GM13976 (cell line): Measurements from ENCODE around the gene CACNB4.

Source experiments
- DNase-seq: peaks from one replicate; pipeline ENCODE4 v3.0.0; 2012; ENCODE audit warnings: low spot score
- in situ Hi-C: fragments of 300-500 bp; cut with MboI; formaldehyde crosslinking; loops from one replicate; pipeline ENCODE4 v1.12.0; 2022; ENCODE audit warnings: low sequenced_read_pairs, mixed read lengths, inconsistent platforms; ENCODE audit not compliant: unreplicated experiment
- TF ChIP-seq, protein P1 (sequence below): IDR thresholded peaks from 2 replicates; pipeline ENCODE4 v1.5.1; 2012; ENCODE audit warnings: borderline replicate concordance, mild to moderate bottlenecking; ENCODE audit not compliant: insufficient read depth; ENCODE audit errors: extremely low read depth, missing control alignments, control extremely low read depth

CACNB4 gene

GRCh38 chr2:151984424-151985083, 114.3 kb downstream of the CACNB4 start:
- DNase-seq: no peak
- TF ChIP-seq, protein P1, sequence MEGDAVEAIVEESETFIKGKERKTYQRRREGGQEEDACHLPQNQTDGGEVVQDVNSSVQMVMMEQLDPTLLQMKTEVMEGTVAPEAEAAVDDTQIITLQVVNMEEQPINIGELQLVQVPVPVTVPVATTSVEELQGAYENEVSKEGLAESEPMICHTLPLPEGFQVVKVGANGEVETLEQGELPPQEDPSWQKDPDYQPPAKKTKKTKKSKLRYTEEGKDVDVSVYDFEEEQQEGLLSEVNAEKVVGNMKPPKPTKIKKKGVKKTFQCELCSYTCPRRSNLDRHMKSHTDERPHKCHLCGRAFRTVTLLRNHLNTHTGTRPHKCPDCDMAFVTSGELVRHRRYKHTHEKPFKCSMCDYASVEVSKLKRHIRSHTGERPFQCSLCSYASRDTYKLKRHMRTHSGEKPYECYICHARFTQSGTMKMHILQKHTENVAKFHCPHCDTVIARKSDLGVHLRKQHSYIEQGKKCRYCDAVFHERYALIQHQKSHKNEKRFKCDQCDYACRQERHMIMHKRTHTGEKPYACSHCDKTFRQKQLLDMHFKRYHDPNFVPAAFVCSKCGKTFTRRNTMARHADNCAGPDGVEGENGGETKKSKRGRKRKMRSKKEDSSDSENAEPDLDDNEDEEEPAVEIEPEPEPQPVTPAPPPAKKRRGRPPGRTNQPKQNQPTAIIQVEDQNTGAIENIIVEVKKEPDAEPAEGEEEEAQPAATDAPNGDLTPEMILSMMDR: no peak
- in situ Hi-C loops: no loop called here

- DNase-seq: no peak
These were observed 115.6 kb downstream of the CACNB4 start for GRCh38 chr2:151983221-151983620.

GRCh38 chr2:151981886-151982285, 117.0 kb downstream of the CACNB4 start:
- in situ Hi-C loops: no loop called here
- TF ChIP-seq, protein P1: no peak
- DNase-seq: no peak

More at GRCh38 chr2:151983221-151983620, 115.6 kb downstream of the CACNB4 start:
- TF ChIP-seq, protein P1: no peak
- in situ Hi-C loops: no loop called here

DNA sequence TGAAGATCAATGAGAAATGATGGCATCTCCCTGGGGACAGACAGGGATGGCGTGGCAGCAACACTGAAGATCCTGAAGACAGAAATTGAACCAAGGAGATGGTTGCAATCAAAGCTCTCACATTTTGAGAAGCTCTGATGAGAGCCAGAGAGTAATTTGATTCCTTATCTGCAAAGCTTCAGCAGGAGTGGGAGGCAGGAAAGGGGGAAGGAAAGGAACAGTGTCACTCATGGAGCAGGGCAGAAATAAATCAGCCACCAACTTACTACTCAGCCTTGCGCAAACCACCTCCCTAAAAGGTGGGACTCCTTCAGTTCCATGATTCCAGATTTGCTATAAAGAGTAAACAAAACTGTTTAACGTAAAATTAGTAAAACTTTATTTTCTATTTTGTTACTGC, 119.2 kb downstream of the CACNB4 start:
- TF ChIP-seq, protein P1: no peak
- no peak for DNase-seq
- in situ Hi-C loops: no loop called here

DNA sequence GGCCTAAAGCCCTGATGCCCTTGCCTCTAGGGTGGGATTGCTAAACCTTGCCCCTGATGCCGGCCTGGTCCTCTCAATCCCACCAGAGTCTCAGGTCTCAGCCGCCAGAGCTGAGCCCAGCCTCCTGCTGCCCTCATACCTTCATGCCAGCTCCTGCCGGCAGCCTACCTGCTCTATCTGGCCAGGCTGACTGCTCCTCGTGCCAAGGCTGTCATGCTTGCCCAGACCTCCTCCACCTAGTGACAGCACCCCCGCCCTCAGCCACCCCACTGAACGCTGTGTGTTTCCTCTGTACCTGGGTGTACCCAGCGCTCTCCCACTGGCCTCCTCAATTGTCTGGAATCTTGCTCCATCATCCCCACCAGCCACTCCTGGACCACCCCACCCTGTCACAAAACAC, 120.1 kb downstream of the CACNB4 start:
- no peak for DNase-seq
- TF ChIP-seq, protein P1: no peak
- in situ Hi-C loops: no loop called here

DNA sequence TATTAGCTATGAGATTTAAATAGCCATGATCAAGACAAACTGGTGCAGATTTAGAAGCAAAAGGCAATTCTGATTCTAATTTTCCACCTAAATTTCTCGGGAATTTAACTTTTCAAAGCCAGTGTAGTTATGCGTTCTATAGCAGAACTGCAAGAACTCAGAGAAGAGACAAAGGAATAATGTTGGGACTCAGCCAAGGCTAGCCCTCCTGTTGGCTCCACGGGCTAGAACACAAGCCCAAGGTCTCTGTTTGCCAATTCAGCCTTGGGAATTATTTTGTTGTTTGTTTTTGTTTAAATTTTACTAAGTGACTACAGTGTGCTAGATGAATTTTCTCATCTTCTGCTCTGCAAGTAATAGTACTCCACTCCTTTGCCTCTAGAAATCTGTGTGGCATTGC, 121.2 kb downstream of the CACNB4 start:
- in situ Hi-C loops: no loop called here
- no peak for DNase-seq
- TF ChIP-seq, protein P1: no peak
